ENCODE data around the gene RAD51B. TPM values are rescaled to one million over a fixed set of nuclear protein-coding genes. Genes with fewer than 3 reads are reported as not detected.
"Not testable (repeated sequence)": the region's sequence is repeated elsewhere in the genome, so short reads cannot be mapped to it uniquely, and the experiment has no call there.

The RAD51B gene
- total and polyA plus RNA-seq, 8 donors, result 10.8 to 18.3 (median 14.1) TPM

DNA sequence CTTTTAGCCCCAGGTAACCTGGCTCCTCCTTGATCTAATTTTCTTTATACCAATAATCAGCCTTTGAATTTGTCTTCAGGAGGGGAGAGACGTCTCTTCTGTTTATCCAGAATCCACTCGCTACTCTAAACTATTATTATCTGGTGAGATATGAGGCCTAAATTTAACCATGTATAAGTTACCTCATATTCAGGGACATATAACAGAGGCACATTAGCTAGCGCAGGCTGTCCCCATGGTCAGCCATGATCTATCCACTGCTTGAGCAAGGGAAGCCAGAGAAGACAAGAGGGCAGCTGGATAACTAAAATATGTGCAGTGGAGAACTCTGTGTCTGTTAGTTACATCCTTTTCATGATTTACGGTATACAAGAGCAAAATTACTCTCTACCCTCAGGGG lies 481.0 kb downstream of the RAD51B start:
- ATAC-seq (no peak), DNase-seq (no peak)
- Histone ChIP-seq H3K9me3 (peaks cover 0 to 8% of the 10 kb centered on the region in 2 donors), H3K27me3 (no peaks in the 10 kb centered on the region), H3K27ac (no peak overlapping the region), H3K4me1 (peaks cover 0 to 11% of the 10 kb centered on the region in 2 donors), H3K4me3 (no peak overlapping the region), H3K36me3 (no peaks in the 10 kb centered on the region)
- TF ChIP-seq, protein P1, sequence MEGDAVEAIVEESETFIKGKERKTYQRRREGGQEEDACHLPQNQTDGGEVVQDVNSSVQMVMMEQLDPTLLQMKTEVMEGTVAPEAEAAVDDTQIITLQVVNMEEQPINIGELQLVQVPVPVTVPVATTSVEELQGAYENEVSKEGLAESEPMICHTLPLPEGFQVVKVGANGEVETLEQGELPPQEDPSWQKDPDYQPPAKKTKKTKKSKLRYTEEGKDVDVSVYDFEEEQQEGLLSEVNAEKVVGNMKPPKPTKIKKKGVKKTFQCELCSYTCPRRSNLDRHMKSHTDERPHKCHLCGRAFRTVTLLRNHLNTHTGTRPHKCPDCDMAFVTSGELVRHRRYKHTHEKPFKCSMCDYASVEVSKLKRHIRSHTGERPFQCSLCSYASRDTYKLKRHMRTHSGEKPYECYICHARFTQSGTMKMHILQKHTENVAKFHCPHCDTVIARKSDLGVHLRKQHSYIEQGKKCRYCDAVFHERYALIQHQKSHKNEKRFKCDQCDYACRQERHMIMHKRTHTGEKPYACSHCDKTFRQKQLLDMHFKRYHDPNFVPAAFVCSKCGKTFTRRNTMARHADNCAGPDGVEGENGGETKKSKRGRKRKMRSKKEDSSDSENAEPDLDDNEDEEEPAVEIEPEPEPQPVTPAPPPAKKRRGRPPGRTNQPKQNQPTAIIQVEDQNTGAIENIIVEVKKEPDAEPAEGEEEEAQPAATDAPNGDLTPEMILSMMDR (IDR thresholded peaks at IDR 0.05), result no peak
- intact Hi-C loops (cut with DNase I), result no loop called here

DNA sequence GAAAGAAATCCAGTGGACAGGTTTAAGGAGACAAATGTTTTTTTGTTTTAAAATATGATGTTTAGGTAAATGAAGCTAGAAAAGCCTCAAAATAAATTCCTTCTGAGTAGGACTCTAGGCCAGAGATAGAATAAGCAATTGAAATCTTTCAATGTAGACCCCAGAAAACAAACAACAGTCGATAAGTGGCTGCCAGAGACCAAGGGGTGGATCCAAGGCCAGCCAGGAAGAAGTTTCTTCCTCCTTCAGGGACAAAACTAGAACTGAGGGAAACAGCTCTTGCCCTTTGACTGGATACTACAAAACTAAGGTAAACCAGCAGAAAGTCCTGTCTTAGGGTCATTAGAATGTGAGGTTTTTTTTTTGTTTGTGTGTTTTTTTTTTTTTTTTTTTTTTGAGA lies 481.6 kb downstream of the RAD51B start:
- peaks cover 0 to 11% of the 10 kb centered on the region in 2 donors for H3K4me1 ChIP-seq
- H3K27me3 ChIP-seq, result no peaks in the 10 kb centered on the region
- H3K27ac ChIP-seq, result no peak overlapping the region
- no peak overlapping the region for H3K4me3 ChIP-seq
- H3K9me3 ChIP-seq, result peaks cover 0 to 8% of the 10 kb centered on the region in 2 donors
- intact Hi-C loops (cut with DNase I), result no loop called here
- TF ChIP-seq, protein P1 (IDR thresholded peaks at IDR 0.05), result no peak
- ATAC-seq (no peak), DNase-seq (no peak)
- H3K36me3 ChIP-seq, result no peaks in the 10 kb centered on the region

DNA sequence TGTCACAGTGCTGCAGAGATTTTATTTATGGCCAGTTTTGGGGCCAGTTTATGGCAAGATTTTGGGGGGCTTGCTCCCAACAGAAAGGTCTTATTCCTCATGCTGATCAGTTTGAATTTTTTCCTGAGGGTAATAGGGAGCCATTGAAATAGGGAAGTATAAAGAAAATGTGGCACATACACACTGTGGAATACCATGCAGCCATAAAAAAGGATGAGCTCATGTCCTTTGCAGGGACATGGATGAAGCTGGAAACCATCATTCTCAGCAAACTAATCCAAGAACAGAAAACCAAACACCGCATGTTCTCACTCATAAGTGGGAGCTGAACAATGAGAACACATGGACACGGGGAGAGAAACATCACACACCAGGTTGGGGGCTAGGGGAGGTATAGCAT lies 483.4 kb downstream of the RAD51B start:
- H3K36me3 ChIP-seq; intact Hi-C loops (cut with DNase I); H3K27ac ChIP-seq; ATAC-seq; DNase-seq; H3K27me3 ChIP-seq; H3K4me1 ChIP-seq; H3K4me3 ChIP-seq; H3K9me3 ChIP-seq: not testable (repeated sequence)

DNA sequence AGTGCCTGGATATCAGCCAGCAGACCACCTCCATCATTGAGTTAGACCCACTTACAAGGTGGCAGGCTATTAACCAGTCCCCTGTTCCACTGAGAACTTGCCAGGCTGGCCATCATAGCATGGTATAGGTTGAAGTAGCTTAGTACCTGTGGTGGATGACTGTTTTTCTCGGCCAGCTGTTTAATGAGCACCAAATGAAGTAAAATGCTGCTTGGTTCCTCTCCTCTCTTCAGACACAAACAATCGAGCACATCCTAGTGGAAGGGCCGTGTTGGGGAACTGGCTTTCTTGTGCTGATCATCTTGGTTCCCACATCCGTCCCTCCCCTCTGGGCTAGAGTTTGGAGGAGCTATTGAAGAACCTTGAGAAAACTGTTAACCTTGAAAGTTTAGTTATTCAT lies 486.2 kb downstream of the RAD51B start:
- ATAC-seq (no peak), DNase-seq (no peak)
- no peak overlapping the region for H3K27ac ChIP-seq
- H3K9me3 ChIP-seq, result peaks cover 0 to 8% of the 10 kb centered on the region in 2 donors
- intact Hi-C loops (cut with DNase I), result no loop called here
- no peaks in the 10 kb centered on the region for H3K36me3 ChIP-seq
- TF ChIP-seq, protein P1 (IDR thresholded peaks at IDR 0.05), result no peak
- H3K4me3 ChIP-seq, result no peak overlapping the region
- H3K27me3 ChIP-seq, result no peaks in the 10 kb centered on the region
- peaks cover 10% of the 10 kb centered on the region in 2 donors for H3K4me1 ChIP-seq

DNA sequence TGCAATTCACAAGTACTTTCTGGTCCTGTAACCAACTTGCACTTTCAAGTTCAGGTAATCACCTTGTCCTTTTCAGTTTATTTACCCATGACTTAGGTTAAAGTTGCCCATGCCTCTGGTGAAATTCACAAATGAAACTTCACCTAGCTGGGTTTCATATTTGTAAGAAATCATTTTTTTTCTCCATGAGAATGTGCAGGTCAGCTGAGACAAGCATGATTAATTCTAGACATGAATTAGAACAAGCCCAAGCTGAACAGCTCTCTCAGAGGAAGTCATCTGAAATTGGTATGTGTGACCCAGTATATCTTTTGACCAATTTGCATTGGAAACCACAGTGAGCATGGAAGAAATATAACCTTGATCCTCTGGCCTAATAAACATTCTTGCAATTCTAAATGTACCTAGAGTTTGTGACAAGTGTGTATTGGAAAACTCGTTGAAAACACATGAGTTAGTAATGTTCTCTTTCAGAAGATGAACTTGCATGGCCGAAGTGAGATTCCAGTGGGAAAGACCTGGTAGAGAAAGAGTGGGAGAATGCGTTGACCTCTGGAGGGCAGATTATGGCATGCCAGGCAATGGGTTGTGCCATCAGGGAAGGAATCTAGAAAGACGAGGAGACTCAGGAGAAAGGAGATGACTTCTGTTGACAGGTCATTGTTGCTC lies 486.8 kb downstream of the RAD51B start:
- H3K27me3 ChIP-seq, result no peaks in the 10 kb centered on the region
- intact Hi-C loops (cut with DNase I), result no loop called here
- H3K27ac ChIP-seq, result peak overlapping the region; percentile 2 to 53
- TF ChIP-seq, protein P1 (IDR thresholded peaks at IDR 0.05), result no peak
- H3K4me3 ChIP-seq, result no peak overlapping the region
- H3K9me3 ChIP-seq, result peaks cover 0 to 8% of the 10 kb centered on the region in 2 donors
- H3K4me1 ChIP-seq, result peaks cover 10% of the 10 kb centered on the region in 2 donors
- H3K36me3 ChIP-seq, result no peaks in the 10 kb centered on the region
- ATAC-seq, result no peak
- DNase-seq, result no peak

Data from left lung (tissue), 10 donors.